Right lobe of liver (tissue), 4 donors: ENCODE data around the gene HMGN4.

Experiments used
- CTCF ChIP-seq, 4 donors: fragments of 200-600 bp in 3 of 4; fragments of 450-650 bp in 1 of 4; IDR thresholded peaks; one replicate each; pipeline versions ENCODE4 v1.5.1 to v1.8.0; 2016 to 2022; ENCODE audit warnings: antibody characterized with exemption in 4 of 4, mild to moderate bottlenecking in 2 of 4
- POLR2A ChIP-seq: fragments of 450-650 bp; IDR thresholded peaks from one replicate; pipeline ENCODE4 v1.6.1; 2017; ENCODE audit warnings: antibody characterized with exemption, mild to moderate bottlenecking
- donor health status: DM: no; HTN: no; CAD: no.
- donor health status: DM: no; HTN: no; CAD: no.
- donor health status: DM: no; HTN: yes; CAD: no.

GRCh38 chr6:26545627-26546026 is 7.5 kb downstream of the HMGN4 start:
- TF ChIP-seq CTCF (IDR thresholded peaks at IDR 0.05), result no peak
- no peak for TF ChIP-seq POLR2A
